ENCODE data around the gene ATL2. TPM values are rescaled to one million over a fixed set of nuclear protein-coding genes. Genes with fewer than 3 reads are reported as not detected.
A peak's percentile ranks its signal among the peaks of the same experiment; 100 is the strongest.

The ATL2 gene
- total RNA-seq, 1 donor from 2014 or later: 75.3 TPM

- no peak for DNase-seq (ENCODE audit: low spot score in 2 of 2, unreplicated experiment in 2 of 2)
- Mint-ChIP-seq H3K9me3 (peaks cover 14% of the 10 kb centered on the region), H3K36me3 (peaks cover 52% of the 10 kb centered on the region), H3K4me3 (no peak overlapping the region), H3K27me3 (ENCODE audit: low read depth) (no peaks in the 10 kb centered on the region), H3K27ac (peak overlapping the region; percentile 15), H3K4me1 (peaks cover 4% of the 10 kb centered on the region)
- no peak for TF ChIP-seq CTCF (IDR thresholded peaks at IDR 0.05; ENCODE audit: unreplicated experiment)
Measured at GRCh38 chr2:38301340-38301968, 75.6 kb downstream of the ATL2 start.

- no peaks in the 10 kb centered on the region for H3K9me3 Mint-ChIP-seq
- no peak for DNase-seq (ENCODE audit: low spot score in 2 of 2, unreplicated experiment in 2 of 2)
- peaks cover 31% of the 10 kb centered on the region for H3K36me3 Mint-ChIP-seq
- peaks cover 4% of the 10 kb centered on the region for H3K4me1 Mint-ChIP-seq
- H3K4me3 Mint-ChIP-seq: no peak overlapping the region
- no peak overlapping the region for H3K27ac Mint-ChIP-seq
- TF ChIP-seq CTCF (IDR thresholded peaks at IDR 0.05; ENCODE audit: unreplicated experiment): no peak
- no peaks in the 10 kb centered on the region for H3K27me3 Mint-ChIP-seq (ENCODE audit: low read depth)
Measured at GRCh38 chr2:38298539-38298938, 78.5 kb downstream of the ATL2 start.

- no peak for DNase-seq (ENCODE audit: low spot score in 2 of 2, unreplicated experiment in 2 of 2)
- Mint-ChIP-seq H3K36me3 (peaks cover 23% of the 10 kb centered on the region), H3K9me3 (no peaks in the 10 kb centered on the region), H3K27me3 (ENCODE audit: low read depth) (no peaks in the 10 kb centered on the region), H3K27ac (no peak overlapping the region), H3K4me3 (no peak overlapping the region), H3K4me1 (no peaks in the 10 kb centered on the region)
- TF ChIP-seq CTCF (IDR thresholded peaks at IDR 0.05; ENCODE audit: unreplicated experiment): no peak
Measured at GRCh38 chr2:38296197-38296780, 80.8 kb downstream of the ATL2 start.

GRCh38 chr2:38294597-38294996 lies 82.5 kb downstream of the ATL2 start:
- peaks cover 21% of the 10 kb centered on the region for H3K36me3 Mint-ChIP-seq
- no peaks in the 10 kb centered on the region for H3K27me3 Mint-ChIP-seq (ENCODE audit: low read depth)
- H3K4me1 Mint-ChIP-seq: peaks cover under 1% of the 10 kb centered on the region
- TF ChIP-seq CTCF (IDR thresholded peaks at IDR 0.05; ENCODE audit: unreplicated experiment): no peak
- H3K9me3 Mint-ChIP-seq: no peaks in the 10 kb centered on the region
- H3K27ac Mint-ChIP-seq: no peak overlapping the region
- no peak overlapping the region for H3K4me3 Mint-ChIP-seq
- no peak for DNase-seq (ENCODE audit: low spot score in 2 of 2, unreplicated experiment in 2 of 2)

- Mint-ChIP-seq H3K4me3 (no peak overlapping the region), H3K4me1 (peaks cover 2% of the 10 kb centered on the region), H3K27me3 (ENCODE audit: low read depth) (no peaks in the 10 kb centered on the region), H3K27ac (no peak overlapping the region), H3K9me3 (no peaks in the 10 kb centered on the region), H3K36me3 (peaks cover 17% of the 10 kb centered on the region)
- no peak for DNase-seq (ENCODE audit: low spot score in 2 of 2, unreplicated experiment in 2 of 2)
- no peak for TF ChIP-seq CTCF (IDR thresholded peaks at IDR 0.05; ENCODE audit: unreplicated experiment)
Measured at GRCh38 chr2:38293152-38293865, 83.8 kb downstream of the ATL2 start.
